PFSK-1 (cell line): ENCODE results near the gene PSMA6.

Experiments used
- FOXP2 ChIP-seq: optimal IDR thresholded peaks from 2 replicates; pipeline ENCODE3; 2011; ENCODE audit warnings: borderline replicate concordance, control low read depth, inconsistent platforms; ENCODE audit not compliant: insufficient read depth; ENCODE audit errors: extremely low read length, extremely low read depth
- POLR2AphosphoS5 ChIP-seq: IDR thresholded peaks from 2 replicates; pipeline ENCODE4 v1.6.1; 2012; ENCODE audit warnings: low read depth, mild to moderate bottlenecking, control low read depth, low read length, moderate library complexity
- REST ChIP-seq, 2 experiments: IDR thresholded peaks; 2 replicates each; pipeline versions ENCODE4 v1.6.1 to v1.8.0; 2011 to 2012; ENCODE audit warnings: low read depth in 2 of 2, low read length in 2 of 2, control low read depth in 1 of 2, inconsistent platforms in 1 of 2, mild to moderate bottlenecking in 1 of 2, moderate library complexity in 1 of 2; ENCODE audit not compliant: insufficient read depth in 1 of 2
- SIN3A ChIP-seq: IDR thresholded peaks from 2 replicates; pipeline ENCODE4 v1.6.1; 2012; ENCODE audit warnings: mild to moderate bottlenecking, low read length, moderate library complexity, borderline replicate concordance; ENCODE audit not compliant: insufficient read depth
- TAF1 ChIP-seq: IDR thresholded peaks from 2 replicates; pipeline ENCODE4 v1.6.1; 2012; ENCODE audit warnings: low read length, control low read depth, borderline replicate concordance; ENCODE audit not compliant: insufficient read depth

PSMA6 gene

GRCh38 chr14:35268946-35269345 is 23.2 kb upstream of the PSMA6 start:
- TF ChIP-seq POLR2AphosphoS5 (no peak), REST (IDR thresholded peaks at IDR 0.05; ENCODE audit: insufficient read depth in 1 of 2, low read depth in 2 of 2, low read length in 2 of 2) (no peak), TAF1 (no peak), SIN3A (no peak), FOXP2 (no peak)

GRCh38 chr14:35274805-35275204 is 17.4 kb upstream of the PSMA6 start:
- TF ChIP-seq TAF1 (no peak), FOXP2 (no peak), REST (IDR thresholded peaks at IDR 0.05; ENCODE audit: insufficient read depth in 1 of 2, low read depth in 2 of 2, low read length in 2 of 2) (no peak), SIN3A (no peak), POLR2AphosphoS5 (no peak)

- TF ChIP-seq TAF1, result no peak
- no peak for TF ChIP-seq POLR2AphosphoS5
- no peak for TF ChIP-seq FOXP2
- no peak for TF ChIP-seq SIN3A
- no peak for TF ChIP-seq REST (IDR thresholded peaks at IDR 0.05; ENCODE audit: insufficient read depth in 1 of 2, low read depth in 2 of 2, low read length in 2 of 2)
Measured at GRCh38 chr14:35277179-35277578, 15.0 kb upstream of the PSMA6 start.

- TF ChIP-seq SIN3A, result no peak
- TF ChIP-seq TAF1, result no peak
- TF ChIP-seq FOXP2, result no peak
- no peak for TF ChIP-seq POLR2AphosphoS5
- TF ChIP-seq REST (IDR thresholded peaks at IDR 0.05; ENCODE audit: insufficient read depth in 1 of 2, low read depth in 2 of 2, low read length in 2 of 2), result no peak
Measured at GRCh38 chr14:35279369-35279768, 12.8 kb upstream of the PSMA6 start.

GRCh38 chr14:35281341-35281740 is 10.8 kb upstream of the PSMA6 start:
- TF ChIP-seq POLR2AphosphoS5, result no peak
